Subcutaneous adipose tissue (tissue), 4 donors: ENCODE results near the gene UBL4B. TPM values are rescaled to one million over a fixed set of nuclear protein-coding genes. Genes with fewer than 3 reads are reported as not detected.

Experiments
- total RNA-seq, 4 donors: library from RNA; depleted of rRNA; stranded (reverse); fragments of >200 nt; gene quantifications; one replicate each; pipeline ENCODE4 v1.1.0, GENCODE V29; 2016
- TF ChIP-seq, protein P1 (sequence below): fragments of 450-650 bp; IDR thresholded peaks from one replicate; pipeline ENCODE4 v1.5.1; 2016; ENCODE audit warnings: low read depth, mild to moderate bottlenecking, control low read depth, antibody characterized with exemption, moderate library complexity

UBL4B gene
- total RNA-seq, 4 donors from 2014 or later: 2.1 TPM; not detected in 3

DNA sequence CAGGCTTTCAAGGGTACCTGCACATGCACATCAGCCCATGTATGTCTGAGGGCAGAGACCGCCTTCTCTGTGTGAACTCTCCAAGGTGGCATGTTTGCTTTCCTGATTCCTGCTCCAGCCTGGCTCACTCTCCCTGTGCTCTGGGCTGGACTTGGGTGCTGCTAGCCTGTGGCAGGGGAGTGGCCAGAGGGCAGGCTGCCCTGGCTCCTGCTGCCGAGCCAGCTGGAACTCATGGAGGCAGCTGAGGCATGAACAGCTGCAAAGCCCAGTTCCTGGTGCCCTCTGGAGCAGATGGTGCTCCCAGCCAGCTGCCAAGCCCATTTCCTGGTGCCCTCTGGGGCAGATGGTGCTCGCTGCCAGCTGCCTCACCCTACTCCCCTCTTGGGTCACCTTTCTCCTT lies 7.6 kb downstream of the UBL4B start:
- TF ChIP-seq, protein P1, sequence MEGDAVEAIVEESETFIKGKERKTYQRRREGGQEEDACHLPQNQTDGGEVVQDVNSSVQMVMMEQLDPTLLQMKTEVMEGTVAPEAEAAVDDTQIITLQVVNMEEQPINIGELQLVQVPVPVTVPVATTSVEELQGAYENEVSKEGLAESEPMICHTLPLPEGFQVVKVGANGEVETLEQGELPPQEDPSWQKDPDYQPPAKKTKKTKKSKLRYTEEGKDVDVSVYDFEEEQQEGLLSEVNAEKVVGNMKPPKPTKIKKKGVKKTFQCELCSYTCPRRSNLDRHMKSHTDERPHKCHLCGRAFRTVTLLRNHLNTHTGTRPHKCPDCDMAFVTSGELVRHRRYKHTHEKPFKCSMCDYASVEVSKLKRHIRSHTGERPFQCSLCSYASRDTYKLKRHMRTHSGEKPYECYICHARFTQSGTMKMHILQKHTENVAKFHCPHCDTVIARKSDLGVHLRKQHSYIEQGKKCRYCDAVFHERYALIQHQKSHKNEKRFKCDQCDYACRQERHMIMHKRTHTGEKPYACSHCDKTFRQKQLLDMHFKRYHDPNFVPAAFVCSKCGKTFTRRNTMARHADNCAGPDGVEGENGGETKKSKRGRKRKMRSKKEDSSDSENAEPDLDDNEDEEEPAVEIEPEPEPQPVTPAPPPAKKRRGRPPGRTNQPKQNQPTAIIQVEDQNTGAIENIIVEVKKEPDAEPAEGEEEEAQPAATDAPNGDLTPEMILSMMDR: no peak

DNA sequence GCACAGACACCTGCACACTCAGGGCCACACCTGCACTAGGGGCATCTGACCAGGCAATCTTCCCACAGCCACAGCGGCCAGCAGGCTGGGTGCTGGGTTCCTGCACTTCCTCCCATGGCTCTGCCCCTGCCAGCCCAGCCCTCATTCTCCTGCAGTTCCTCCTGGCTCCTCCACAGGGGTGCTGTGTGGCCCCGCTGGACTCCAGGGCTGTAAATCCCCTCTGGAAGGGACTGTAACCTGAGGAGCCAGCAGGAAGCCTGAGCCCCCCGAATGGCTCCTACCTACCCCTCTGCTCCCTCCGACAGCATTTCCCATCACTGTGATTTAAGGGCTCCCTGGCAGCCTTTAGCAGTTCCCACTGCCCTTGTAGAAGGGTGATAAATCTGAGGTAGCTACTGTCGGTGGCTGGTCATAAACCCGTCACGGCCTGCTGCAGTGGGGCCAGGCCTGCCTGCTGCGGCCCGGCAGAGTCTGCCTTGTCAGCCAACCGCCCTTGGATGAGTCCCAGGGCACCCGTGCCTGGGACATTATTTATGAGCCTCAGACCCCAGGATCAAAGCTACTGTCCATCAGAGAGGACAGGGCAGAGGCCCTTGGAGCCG lies 8.8 kb downstream of the UBL4B start:
- TF ChIP-seq, protein P1: no peak

DNA sequence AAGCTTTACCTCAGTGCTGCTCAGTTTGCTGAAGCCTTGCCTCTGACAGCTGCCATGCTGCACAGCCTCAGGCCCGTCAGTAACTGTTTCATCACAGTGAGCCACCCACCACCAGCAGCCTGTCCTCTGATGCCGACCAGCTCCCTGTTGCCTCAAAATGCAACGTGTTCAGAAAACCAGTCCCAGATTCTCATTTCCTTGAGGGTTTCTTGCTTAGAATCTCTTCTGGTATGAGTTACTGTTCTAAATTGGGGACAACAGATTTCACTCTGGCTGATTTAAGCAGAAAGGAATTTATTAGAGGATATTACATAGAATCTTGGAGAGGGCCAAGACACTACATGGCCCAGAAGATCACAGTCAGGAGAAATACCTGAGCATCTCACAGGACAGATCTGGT lies 11.0 kb downstream of the UBL4B start:
- TF ChIP-seq, protein P1: no peak

DNA sequence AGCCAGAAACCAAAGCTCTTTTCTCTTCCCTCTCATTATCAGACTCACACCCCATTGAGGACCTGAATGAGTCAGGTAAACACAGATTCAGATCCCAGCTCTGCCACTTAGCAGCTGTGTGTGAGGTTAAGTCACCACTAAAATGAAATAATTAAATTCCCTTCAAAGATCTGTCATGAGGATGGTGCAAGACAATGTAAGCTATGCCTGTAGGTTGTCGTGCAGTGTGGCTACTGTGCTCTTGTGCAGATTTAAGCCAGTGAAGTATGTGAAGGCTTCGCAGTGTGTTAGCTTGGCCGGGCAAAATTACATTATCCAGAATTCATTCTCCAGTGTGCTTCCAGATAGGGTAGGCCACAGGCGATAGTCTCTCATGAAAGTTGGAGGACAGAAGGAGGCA lies 13.6 kb downstream of the UBL4B start:
- TF ChIP-seq, protein P1: no peak

DNA sequence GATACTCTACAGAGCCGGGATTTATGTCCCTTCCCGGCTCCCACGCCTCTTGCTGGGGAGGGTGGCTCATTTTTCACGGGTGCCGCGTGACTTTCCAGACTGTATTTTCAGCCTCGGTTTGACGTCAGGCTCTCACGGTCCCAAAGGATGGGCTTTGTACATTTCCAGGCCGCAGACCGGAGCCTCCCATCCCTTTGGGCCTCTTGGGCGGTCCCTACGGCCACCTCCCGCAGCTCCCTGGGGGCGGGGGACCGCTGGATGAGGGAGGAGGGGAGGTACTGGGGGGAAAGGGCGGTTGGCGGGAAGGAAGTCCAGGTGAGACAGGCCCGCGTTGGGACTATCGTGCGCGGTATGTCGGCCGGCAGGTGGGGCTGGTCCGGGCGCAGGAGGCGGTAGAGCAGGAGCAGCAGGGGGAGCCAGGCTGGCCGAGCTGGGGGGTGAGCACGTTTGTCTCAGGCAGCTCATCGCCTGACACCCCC lies 17.9 kb downstream of the UBL4B start:
- TF ChIP-seq, protein P1: no peak

DNA sequence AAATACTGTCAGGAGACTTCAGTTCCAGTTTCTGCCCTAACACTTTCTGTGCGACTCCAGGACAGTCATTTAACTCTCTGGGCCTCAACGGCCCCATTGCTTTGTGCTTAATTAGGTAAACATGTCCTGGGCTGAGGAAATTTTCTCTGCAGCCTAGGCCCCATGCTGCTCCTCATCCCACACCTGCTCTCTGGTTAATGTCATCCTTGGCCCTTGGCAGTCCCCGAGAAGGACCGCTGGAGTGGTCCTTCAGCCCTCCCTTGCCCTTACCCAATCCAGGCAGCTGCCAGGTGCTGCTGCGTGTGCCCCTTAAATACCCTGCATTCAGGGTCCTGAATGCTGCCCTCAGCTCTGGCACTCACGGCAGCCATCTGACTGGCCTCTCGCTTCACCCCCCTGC lies 18.7 kb downstream of the UBL4B start:
- TF ChIP-seq, protein P1: no peak

DNA sequence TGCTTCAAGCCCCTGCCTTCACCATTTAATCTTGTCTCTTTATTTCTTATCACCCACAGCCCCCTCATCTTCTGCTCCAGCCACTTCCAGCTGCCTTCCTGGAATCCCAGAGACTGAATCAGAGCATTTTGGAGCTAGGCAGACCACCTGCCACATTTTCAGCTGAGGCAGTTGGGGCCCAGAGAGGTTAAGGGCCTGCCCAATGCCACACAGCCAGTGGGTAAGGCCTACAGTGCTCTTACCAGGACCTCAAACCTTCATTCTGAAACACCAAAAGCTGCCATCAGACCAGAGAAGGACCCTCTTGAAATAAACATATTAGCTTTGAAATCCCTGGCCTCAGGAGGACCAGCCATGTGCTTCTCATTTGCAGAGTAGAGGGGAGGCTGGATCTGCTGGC lies 20.4 kb downstream of the UBL4B start:
- TF ChIP-seq, protein P1: no peak
